ENCODE measurements around the gene TMEM143.
"Not testable (repeated sequence)": the region's sequence is repeated elsewhere in the genome, so short reads cannot be mapped to it uniquely, and the experiment has no call there.

TMEM143 gene

DNA sequence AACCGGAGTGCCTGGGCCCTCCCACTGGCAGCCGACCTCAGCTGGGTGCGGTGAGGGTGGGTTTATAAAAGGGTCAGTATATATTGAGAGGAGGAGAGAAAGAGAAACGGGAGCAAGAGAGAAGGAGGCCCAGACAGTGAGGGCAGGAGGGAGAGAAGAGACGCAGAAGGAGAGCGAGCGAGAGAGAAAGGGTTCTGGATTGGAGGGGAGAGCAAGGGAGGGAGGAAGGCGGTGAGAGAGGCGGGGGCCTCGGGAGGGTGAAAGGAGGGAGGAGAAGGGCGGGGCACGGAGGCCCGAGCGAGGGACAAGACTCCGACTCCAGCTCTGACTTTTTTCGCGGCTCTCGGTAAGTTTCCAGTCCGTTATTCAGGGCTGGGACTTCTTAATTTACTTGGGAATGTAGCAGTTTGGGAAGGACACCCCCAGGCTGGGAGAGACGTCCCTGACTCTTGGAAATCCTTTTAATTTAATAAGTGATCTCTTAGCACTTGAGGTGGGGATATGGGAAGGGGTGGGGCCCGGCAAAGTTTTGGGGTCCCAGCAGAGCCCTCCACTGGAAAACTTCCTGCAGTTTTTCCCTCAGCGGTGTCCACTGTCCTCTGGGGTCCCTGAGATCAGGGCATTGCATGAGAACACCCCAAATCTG lies 38.4 kb downstream of the TMEM143 start, which contains the start of gene EMP3:
TSS of gene EMP3 (plus strand) at position 288 of the 646 bp plus-strand sequence. CDS start 1,293 bp downstream, outside the sequence.
- peak; percentile 91 for DNase-seq

DNA sequence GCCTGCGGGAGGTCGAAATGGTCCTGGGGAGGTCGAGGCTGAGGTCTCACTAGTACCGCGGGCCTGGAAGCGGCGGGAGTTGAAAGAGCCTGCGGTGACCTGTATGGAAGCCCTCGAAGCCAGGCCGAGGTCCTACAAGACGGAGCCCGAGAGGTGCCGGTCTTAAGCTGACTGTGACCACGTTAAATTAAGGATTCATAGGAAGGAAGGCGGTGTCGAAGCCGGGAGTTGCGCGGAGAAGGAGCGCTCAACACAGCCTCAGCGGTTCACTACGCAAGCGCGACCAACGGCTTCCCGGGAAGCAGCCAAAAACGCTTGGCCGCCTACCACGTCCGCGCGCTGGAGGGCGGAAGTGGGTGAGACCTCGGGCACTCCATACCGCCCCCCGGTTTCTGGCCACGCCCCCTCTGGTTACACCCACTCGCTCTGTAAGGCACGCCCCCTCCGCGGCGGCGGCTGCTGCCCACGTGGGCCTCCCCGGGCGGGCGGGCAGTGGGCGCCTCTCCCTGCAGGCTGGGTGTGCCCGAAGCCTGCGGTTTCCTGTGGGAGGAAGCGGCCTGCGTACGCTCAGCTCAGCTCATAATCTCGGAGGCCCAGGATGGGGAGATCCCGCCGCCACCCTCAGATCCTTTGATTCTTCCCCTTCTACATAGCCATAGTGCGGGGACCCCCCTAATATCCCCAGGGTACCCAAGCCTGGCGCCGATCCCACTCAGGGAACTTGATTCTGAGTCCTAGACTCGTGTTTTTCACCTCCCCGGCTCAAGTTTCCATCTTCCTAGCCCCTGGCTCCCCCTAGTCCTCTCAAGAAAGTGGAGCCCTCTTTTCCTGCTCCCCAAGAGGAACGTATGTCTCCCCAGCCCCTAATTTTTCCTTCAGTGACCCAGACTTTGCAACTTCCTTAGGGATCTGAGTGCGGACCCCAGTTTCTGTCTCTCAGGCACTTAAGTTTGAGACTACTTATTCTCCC lies 41.8 kb downstream of the TMEM143 start:
- peak; percentile 97 for DNase-seq

DNA sequence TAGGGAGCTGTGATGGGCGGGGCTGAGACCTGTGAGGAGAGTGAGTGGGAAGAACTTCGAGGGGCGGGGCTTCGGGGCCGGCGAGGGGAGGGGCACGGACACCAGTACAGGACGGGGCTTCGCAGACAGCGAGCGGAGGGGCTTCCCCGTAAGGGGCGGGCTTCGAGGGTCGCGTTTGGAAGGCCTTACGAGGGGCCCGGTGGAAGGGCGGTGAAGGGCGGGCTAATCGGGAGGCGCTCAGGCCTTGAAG lies 42.4 kb downstream of the TMEM143 start:
- DNase-seq: peak; percentile 98

DNA sequence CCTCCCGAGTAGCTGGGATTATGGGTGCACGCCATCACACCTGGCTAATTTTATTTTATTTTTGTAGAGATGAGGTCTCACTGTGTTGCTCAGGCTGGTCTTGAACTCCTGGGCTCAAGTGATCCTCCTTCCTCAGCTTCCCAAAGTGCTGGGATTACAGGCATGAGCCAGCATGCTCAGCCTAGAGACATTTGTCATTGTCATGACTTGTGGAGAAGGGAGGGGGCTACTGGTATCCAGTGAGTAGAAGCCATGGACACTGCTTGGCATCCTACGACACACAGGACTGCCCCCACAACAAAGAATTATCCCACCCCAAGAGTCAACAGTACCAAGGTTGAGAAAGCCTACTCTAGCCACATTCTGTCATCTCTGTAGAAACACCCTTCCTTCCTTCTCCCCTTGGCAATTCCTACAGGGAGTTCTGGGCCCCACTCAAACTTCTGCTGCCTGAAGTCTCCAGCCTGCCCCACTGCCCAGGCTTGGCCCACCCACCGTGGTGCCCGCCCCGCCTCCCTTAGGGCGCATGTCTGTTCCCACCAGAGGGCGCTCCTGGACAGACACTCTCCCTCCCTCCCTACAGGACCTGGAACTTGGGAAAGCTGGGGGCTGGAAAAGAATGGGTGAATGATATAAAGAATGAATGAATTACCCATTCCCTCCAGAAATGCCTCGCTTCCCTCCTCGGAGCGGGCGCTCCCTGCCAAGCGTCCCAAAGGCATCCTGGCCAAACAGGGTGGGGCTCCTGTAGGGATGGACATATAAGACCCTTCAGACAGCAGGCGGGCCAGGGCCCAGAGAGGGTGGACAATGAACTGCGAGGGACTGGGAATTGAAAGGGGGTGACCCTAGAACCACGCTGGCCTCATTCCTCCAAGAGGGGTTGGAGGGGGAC lies 43.8 kb downstream of the TMEM143 start:
- peak; percentile 84 for DNase-seq

DNA sequence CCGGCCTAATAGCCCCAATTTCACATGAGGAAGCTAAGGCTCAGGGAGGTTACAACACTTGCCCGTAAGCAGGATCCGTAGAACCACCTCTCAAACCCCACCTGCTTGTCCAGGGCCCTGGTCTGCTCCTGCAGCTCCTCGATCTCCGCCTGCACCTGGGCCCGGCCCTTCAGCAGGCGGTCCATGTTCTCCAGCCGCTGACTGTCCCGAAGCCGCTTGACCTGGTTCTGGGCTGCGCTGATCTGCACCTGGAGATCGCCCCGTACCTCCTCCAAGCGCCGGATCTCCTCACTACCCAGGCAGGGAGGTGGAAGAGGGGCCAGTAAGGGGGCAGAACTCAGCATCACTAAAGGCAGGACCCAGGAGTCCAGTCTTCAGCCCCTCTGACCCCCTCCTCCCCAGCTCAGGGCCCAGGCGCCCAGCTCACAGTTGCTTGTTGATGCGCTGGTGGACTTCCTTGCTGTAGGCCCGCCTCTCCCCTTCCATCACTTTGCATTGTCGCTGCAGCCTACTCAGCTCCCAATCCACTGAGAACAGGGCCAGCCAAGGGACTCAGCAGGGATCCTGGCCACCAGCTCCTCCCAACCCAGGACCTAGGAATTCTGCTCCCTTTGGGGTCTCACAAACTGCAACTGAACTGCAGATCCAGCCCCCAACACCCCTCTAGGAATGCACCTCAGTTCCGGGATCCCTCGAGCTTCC lies 45.3 kb downstream of the TMEM143 start:
- DNase-seq: no peak

DNA sequence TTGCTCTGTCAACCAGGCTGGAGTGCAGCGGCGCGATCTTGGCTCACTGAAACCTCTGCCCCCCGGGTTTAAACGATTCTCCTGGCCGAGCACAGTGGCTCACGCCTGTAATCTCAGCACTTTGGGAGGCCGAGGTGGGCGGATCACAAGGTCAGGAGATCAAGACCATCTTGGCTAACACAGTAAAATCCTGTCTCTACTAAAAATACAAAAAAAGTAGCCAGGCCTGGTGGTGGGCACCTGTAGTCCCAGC lies 46.1 kb downstream of the TMEM143 start:
- DNase-seq: not testable (repeated sequence)

DNA sequence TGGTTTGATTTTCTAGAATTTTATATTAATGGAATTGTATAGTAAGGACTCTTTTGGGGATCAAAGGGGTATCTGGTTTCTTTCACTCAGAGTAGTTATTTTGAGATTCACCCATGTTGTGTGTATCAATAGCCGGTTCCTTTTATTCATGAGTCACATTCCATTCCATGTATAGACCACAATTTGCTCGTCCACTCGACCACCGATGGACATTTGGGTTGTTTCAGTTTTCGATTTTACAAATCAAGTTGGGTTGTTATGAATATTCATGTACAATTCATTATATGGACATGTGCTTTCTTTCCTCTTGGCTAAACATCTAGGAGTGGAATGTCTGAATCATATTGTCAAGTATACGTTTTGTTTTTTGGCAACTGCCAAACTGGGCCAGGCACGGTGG lies 48.0 kb downstream of the TMEM143 start:
- no peak for DNase-seq

DNA sequence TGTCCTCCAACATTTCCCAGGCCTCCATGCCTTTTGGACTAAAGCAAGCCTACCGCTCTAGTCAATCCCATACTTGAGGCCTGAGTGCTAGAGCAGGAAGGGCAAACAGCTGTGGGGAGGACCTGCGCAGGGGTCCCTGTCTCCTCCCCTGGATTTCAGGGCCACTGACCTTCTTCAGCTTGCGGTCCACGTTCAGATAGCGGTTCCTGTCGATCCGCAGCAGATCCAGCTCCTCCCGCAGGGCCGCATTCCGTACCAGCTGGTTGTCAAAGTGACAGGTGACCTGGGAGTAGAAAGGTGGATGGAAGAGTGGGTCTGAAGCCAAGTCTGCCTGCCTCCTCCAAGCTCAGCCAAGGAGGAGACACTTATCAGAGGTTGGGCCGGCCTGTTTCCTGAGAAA lies 52.4 kb downstream of the TMEM143 start:
- DNase-seq: no peak

DNA sequence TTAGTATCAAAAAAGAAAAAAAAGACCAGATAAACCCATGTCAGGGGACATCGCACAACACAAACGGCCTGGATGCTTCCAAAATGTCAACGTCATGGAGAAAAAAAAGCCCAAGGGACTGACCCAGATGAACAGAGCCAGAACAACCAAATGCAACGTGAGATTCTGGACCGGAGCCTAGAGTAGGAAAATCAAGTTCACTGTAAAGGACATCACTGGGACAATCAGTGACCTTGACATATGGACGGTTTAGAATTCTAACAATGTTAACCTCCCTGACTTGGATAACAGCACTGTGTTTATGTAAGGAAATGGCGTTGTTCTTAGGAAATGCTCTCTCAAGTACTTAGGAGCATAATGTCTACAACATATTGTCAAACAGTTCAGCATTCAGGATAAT lies 53.5 kb downstream of the TMEM143 start:
- no peak for DNase-seq

DNA sequence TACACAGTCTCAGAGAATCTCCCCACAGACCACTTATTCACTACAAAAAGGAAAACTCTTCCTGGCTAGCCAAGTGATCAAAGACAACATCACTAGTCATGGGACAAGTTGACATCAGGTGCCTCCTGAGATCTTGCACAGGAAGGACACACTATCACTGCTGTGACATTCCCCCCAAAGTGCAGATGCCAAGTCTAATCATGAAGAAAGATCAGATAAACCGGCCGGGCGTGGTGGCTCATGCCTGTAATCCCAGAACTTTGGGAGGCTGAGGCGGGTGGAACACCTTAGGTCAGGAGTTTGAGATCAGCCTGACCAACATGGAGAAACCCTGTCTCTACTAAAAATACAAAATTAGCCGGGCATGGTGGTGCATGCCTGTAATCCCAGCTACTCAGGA lies 54.0 kb downstream of the TMEM143 start:
- DNase-seq: not testable (repeated sequence)

DNA sequence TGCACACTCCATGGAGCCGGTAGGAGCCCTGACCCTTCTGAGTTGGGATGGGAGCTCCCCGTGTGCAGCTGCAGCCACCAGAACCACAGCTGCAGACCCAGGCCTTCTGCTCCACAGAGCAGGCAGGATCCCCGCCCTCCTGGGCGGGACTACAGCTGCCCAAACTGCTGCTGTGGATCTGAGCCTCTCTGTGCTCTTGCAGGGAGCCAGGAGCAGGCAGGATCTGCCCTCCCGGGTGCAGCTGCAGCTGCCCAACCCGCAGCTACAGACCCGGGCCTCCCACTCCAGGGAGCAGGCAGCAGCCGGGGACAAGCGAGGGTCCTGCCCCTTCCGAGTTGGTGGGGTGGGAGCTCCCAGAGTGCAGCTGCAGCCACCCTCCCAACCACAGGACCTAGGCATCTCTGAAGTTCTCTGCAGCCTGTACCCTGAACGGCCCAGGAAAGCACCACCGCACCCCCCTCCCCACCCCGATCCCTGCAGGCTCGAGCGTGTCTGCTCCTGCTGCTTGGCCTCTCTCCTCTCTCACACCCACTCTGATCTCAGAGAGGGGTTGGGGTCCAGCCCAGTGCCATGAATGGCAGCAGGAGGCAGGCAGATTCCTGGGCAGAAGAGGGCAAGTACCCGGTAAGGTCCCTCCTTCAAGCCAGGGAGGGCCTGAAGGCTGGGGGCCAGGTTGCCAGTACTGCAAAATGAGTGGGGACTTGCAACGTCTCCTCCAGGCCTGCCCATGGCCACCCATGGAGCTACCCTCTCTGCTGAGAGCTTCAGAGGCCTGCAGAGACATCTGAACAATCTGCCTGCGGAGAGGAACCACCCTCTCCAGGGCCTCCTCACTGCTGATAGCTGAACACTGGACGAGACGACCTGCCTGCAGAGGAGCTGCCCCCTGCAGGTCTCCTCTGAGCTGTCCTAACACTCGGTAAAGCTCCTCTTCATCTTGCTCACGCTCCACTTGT lies 54.8 kb downstream of the TMEM143 start:
- no peak for DNase-seq

DNA sequence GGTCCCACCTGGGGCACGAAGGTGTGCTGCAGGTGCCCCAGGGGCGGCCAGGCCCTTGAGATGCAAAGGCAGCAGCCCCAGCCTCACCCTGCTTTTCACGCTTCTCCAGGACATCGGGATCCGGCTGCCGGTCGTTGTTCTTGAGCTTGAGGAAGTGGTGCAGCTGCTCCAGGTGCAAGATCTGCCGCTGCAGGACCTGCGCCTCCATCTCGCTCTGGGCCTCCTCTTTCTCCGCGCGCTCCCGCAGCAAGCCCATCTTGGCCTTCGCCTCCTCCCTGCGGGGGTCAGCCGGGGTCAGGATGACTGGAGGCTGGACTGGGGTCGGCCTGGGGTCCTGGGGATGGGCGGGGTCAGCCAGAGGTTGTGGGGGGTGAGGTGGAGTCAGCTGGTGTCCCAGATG lies 59.9 kb downstream of the TMEM143 start:
- no peak for DNase-seq

DNA sequence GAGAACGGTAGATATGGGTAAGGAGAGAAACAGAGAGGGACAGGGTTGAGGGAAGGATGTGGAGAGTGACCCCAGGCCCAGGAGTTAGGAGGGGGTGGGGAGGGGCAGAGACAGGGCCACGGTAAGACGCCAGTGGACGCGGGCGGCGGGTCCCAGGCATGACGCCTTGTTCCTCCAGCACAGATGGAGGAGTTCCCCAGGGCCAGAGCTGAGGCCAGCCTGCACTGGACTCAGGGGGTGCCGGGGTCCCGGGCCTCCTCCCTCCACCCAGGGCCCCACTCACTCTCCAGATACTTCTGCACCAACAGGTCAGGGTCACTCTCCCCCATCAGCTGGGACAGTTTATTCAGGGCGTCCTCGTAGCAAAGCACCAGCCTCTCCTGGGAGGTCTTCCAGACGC lies 60.4 kb downstream of the TMEM143 start:
- no peak for DNase-seq

DNA sequence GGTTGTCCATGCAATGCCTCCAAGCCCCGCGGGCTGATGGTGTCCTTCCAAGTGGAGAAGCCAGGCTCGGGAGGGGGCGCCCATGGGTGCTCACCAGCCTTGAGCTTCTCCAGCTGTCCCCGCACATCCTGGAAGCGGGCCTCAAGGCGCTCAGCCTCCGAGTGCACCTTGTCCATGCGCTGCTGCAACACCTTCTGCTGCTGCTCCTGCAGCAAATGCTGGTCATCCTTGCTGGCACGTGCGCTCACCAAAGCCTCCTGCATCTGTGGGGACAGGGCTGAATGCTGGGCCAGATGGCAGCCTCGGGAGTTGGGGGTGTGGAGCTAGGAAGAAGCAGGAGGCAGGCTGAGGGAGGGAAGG lies 61.2 kb downstream of the TMEM143 start:
- no peak for DNase-seq

DNA sequence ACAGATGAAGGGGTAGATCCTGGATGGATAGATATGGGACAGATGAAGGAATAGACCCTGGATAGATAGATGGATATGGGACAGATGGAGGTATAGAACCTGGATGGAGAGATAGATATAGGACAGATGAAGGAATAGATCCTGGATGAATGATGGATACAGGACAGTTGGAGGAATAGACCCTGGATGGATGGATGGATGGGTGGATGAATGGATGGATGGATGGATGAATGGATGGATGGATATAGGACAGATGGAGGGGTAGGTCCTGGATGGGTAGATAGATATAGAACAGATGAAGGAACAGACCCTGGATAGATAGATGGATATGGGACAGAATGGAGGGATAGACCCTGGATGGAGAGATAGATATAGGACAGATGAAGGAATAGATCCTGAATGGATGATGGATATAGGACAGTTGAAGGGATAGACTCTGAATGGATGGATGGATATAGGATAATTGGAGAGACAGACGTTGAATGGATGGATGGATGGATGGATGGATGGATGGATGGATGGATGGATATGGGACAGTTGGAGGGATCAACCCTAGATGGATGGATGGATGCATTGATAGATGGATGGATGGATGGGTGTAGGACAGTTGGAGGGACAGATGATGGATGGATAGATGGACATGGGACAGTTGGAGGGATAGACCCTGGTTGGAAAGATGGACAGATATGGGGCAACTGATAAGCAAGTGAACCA lies 61.7 kb downstream of the TMEM143 start:
- DNase-seq: no peak

DNA sequence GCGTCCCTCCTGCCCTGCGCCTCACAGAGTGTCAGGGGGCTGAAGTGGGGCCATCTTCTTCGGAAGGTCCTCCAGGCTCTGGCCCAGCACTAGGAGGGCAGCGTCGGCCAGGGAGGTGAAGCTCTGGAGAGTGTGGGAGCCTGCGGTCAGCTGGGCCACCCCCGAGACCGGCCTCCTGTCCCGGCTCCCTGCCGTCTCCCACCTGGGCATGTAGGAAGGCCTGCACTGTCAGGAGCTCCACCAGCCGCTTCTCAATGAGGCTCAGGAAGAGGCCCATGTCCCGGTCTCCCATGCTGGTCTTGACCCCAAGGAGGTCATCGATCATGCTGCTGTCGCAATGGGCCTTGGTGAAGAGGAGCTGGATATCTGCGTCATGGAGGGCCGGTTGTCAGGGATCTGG lies 65.8 kb downstream of the TMEM143 start:
- DNase-seq: no peak

DNA sequence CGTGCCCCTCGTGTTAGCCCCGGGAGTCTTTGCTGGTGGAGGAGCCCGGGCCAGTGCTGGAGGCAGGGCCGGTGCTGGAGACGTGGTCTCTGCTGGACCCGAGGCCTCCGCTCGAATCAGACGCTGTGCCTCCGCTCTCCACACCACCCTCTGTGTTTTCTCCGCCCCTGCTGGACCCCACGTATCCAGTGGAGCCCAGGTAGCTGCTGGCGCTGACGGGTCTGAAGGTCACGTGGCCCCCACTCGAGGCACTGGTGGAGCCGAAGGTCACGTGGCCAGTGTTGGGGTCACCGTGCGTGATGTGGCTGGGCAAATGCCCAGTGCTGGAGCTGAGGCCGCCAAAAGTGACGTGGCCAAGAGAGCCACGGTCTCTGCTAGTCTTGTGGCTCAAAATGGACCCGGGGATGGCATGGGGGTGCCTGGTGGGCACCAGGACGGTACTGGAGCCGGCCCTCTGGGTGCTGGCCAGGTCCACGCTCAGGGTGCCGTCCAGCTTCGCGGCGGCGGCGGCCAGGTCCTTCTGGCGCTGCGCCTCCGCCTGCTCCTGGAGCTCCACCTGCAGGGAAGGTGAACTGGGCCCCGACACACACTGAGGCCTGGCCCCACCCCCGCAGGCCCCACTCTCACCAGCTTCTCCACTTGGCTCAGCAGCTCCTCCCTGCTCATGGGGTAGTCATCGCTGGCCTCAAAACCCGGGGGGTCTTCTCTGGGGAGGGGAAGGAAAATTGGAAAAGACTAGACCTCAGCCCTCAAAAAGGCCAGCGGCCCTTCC lies 66.6 kb downstream of the TMEM143 start:
- DNase-seq: no peak

DNA sequence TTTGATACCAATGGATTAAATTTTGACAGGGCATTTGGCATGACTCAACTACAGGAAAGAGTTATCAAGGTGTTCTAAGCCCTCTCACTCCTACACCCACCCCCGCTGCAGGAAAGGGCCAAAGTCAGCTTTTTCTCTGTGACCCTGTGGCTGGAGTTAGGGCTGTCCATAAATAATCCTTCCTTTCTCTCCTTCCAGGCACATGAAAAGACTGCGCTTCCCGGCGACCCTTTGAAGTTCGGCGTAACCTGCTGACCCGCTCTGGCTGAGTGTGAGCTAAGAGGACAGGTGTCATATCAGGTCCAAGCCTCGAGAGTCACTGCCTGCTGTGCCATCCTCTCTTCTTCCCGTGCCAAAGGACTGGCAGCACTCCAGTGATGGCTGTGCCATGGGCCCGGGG lies 68.3 kb downstream of the TMEM143 start:
- no peak for DNase-seq

DNA sequence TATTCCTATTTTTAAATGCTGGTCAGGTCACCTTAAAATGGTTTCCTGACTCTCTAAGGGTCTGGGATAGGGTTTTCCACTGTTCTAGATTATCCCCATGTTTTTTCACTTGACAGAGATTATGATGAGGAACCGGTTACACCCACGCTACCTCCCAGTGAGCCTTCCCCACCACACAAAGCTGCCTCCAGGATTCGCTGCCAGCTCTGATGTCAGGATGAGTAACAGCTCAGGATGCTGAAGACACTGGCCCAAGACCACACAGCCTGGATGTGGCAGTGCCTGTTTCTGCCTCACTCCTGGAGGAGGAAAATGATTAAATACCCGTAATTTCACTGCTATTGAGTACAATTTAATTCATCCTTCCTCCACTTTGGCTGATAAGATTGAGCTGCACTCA lies 70.9 kb downstream of the TMEM143 start:
- peak; percentile 13 for DNase-seq

DNA sequence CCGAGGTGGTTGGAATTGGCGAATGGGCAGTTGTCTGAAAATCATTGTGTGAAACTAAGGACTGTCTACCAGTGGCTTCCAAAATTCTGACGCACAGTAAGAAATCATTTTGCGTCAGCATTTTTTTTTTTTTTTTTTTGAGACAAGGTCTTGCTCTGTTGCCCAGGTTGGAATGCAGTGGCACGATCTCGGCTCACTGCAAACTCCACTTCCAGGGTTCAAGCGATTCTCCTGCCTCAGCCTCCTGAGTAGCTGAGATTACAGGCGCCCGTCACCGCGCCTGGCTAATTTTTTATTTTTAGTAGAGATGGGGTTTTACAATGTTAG lies 72.3 kb downstream of the TMEM143 start:
- not testable (repeated sequence) for DNase-seq
